OCI-LY3 (cell line): ENCODE measurements around the gene NIFK.

Source experiments
- EZH2phosphoT487 ChIP-seq: fragments of 200-600 bp; shearing (Covaris generic); IDR thresholded peaks from 2 replicates; pipeline ENCODE4 v1.6.1; 2018; ENCODE audit warnings: antibody characterized with exemption, mixed run types, low read depth
- TF ChIP-seq, protein P1 (sequence below): fragments of 200-600, 300-600 bp; sonication (generic); IDR thresholded peaks from 2 replicates; pipeline ENCODE4 v1.5.1; 2014; ENCODE audit warnings: antibody characterized with exemption, low read length, low read depth

DNA sequence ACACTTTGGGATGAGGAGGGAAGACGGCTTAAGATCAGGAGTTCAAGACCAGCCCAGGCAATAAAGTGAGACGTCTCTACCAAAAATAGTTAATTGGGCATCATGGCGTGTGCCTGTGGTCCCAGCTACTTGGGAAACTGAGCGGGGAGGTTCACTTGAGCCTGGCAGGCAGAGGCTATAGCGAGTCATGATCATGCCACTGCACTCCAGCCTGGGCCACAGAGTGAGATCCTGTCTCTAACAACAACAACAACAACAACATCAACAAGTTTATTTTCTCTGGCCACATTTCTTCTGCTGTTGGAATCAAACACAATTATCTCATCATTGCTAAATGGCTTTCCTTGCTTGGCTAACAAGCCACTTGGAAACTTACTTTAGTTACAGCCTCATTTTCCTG is 13.4 kb downstream of the NIFK start:
- TF ChIP-seq, protein P1, sequence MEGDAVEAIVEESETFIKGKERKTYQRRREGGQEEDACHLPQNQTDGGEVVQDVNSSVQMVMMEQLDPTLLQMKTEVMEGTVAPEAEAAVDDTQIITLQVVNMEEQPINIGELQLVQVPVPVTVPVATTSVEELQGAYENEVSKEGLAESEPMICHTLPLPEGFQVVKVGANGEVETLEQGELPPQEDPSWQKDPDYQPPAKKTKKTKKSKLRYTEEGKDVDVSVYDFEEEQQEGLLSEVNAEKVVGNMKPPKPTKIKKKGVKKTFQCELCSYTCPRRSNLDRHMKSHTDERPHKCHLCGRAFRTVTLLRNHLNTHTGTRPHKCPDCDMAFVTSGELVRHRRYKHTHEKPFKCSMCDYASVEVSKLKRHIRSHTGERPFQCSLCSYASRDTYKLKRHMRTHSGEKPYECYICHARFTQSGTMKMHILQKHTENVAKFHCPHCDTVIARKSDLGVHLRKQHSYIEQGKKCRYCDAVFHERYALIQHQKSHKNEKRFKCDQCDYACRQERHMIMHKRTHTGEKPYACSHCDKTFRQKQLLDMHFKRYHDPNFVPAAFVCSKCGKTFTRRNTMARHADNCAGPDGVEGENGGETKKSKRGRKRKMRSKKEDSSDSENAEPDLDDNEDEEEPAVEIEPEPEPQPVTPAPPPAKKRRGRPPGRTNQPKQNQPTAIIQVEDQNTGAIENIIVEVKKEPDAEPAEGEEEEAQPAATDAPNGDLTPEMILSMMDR: no peak
- no peak for TF ChIP-seq EZH2phosphoT487
